ENCODE data around the gene SMPDL3A. TPM values are rescaled to one million over a fixed set of nuclear protein-coding genes. Genes with fewer than 3 reads are reported as not detected.
A peak's percentile ranks its signal among the peaks of the same experiment; 100 is the strongest.

SMPDL3A gene, protein sequence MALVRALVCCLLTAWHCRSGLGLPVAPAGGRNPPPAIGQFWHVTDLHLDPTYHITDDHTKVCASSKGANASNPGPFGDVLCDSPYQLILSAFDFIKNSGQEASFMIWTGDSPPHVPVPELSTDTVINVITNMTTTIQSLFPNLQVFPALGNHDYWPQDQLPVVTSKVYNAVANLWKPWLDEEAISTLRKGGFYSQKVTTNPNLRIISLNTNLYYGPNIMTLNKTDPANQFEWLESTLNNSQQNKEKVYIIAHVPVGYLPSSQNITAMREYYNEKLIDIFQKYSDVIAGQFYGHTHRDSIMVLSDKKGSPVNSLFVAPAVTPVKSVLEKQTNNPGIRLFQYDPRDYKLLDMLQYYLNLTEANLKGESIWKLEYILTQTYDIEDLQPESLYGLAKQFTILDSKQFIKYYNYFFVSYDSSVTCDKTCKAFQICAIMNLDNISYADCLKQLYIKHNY
- total RNA-seq (19.8 and 51.4 TPM in 2 replicates), polyA plus RNA-seq (29.7 and 30.5 TPM in 2 replicates), polyA minus RNA-seq (ENCODE audit: low replicate concordance) (2.9 and 3.6 TPM in 2 replicates)
- polyA plus RNA-seq (2012), result 16.6 and 19.6 TPM in 2 replicates

DNA sequence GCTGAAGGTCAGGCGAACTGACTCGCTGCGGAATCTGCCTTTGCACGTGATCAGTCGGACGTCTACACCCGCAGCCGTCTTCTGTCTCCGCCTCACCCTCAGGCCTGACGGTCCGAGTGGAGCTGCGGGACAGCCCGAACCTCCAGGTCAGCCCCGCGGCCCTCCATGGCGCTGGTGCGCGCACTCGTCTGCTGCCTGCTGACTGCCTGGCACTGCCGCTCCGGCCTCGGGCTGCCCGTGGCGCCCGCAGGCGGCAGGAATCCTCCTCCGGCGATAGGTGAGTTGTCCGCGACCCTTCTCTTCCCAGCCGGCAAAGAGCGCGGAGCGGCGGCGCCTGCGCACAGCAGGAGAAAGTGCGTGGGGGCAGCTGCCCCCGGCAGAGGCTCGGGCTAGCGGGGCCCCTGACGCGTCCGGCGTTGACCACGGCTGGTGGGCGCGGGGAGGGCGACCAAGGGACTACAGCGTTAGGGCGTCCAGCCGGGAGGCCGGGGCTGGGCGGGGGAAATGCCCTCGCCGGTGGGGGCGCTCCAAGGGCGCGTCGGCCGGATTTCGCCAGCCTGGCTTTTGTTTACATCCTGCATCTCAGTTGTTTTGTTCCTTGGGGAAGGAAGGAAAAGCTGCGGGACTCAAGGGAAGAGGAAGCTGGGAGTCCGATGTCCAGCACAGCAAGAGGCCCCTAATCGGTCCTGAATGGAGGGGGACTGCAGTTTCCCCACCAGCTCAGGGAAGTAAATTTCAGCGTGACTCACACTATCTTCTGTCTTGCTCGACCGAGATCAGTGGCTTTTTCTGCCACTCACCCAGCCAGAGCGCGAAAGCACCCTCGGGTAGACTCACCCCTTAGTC lies at the start of gene SMPDL3A:
SMPDL3A (plus strand) TSS at position 77 of the 846 bp plus-strand sequence; CDS start at position 166, 89 bp downstream.
- peaks cover 5% of the 10 kb centered on the region for H3K79me2 ChIP-seq (ENCODE audit: control insufficient read depth, insufficient read depth, low read length)
- peak within 1 kb of the TSS; percentile 93 for H3K9ac ChIP-seq (ENCODE audit: insufficient read depth, low read length)
- H3K36me3 ChIP-seq (ENCODE audit: control insufficient read depth, insufficient read depth, low read length), result no peaks in the 10 kb centered on the region
- H3K4me2 ChIP-seq (ENCODE audit: extremely low read depth, insufficient read depth, low read length), result peak within 1 kb of the TSS; percentile 83
- H2AFZ ChIP-seq (ENCODE audit: low read length), result peak within 1 kb of the TSS; percentile 90
- peak; percentile 63 to 82 for DNase-seq (ENCODE audit: low read depth in 2 of 2)
- TF ChIP-seq, protein P1, sequence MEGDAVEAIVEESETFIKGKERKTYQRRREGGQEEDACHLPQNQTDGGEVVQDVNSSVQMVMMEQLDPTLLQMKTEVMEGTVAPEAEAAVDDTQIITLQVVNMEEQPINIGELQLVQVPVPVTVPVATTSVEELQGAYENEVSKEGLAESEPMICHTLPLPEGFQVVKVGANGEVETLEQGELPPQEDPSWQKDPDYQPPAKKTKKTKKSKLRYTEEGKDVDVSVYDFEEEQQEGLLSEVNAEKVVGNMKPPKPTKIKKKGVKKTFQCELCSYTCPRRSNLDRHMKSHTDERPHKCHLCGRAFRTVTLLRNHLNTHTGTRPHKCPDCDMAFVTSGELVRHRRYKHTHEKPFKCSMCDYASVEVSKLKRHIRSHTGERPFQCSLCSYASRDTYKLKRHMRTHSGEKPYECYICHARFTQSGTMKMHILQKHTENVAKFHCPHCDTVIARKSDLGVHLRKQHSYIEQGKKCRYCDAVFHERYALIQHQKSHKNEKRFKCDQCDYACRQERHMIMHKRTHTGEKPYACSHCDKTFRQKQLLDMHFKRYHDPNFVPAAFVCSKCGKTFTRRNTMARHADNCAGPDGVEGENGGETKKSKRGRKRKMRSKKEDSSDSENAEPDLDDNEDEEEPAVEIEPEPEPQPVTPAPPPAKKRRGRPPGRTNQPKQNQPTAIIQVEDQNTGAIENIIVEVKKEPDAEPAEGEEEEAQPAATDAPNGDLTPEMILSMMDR (conservative IDR thresholded peaks at IDR 0.05 in 1 of 2, IDR thresholded peaks at IDR 0.05 in 1 of 2; ENCODE audit: low read depth in 1 of 2, low read length in 2 of 2), result peak; percentile 18 to 42
- no peak for TF ChIP-seq EZH2 (IDR thresholded peaks at IDR 0.05; ENCODE audit: low read length, missing control alignments)
- H3K27me3 ChIP-seq (ENCODE audit: control insufficient read depth, insufficient read depth, low read length), result no peaks in the 10 kb centered on the region
- H3K4me3 ChIP-seq (replicated peaks in 1 of 4; ENCODE audit: control extremely low read depth in 1 of 4, insufficient read depth in 1 of 4, low read depth in 3 of 4, low read length in 4 of 4), result peak within 1 kb of the TSS; percentile 75 to 92 (median 86)
- H3K27ac ChIP-seq (ENCODE audit: insufficient read depth, low read length), result peak within 1 kb of the TSS; percentile 90
- peaks cover 6% of the 10 kb centered on the region for H3K4me1 ChIP-seq (ENCODE audit: control insufficient read depth, extremely low read depth, insufficient read depth, low read length)
- H3K9me3 ChIP-seq (ENCODE audit: control insufficient read depth, insufficient read depth, low read depth, low read length), result no peaks in the 10 kb centered on the region
- no peaks in the 10 kb centered on the region for H4K20me1 ChIP-seq (ENCODE audit: control insufficient read depth, extremely low read depth, insufficient read depth, low read length)

DNA sequence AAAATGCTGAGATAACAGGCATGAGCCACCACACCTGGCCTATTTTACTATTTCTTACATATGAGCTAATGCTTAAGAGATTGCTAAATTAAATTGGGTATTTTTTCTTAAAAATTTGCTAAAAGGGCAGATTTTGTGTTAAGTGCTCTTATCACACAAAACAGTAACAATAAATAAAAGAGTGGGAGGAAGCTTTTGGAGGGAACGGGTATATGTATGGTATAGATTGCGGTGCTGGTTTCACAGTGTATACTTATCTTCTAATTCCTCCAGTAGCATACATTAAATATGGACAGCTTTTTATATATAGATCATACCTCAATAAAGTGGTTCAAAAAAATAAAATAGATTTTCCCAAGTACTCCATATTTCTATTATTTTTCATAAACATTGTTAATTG lies 49.0 kb upstream of the SMPDL3A start:
- Histone ChIP-seq H3K79me2 (ENCODE audit: control insufficient read depth, insufficient read depth, low read length) (no peaks in the 10 kb centered on the region), H3K27me3 (ENCODE audit: control insufficient read depth, insufficient read depth, low read length) (no peaks in the 10 kb centered on the region), H3K4me3 (replicated peaks in 1 of 4; ENCODE audit: control extremely low read depth in 1 of 4, insufficient read depth in 1 of 4, low read depth in 3 of 4, low read length in 4 of 4) (no peak overlapping the region), H3K4me2 (ENCODE audit: extremely low read depth, insufficient read depth, low read length) (no peak overlapping the region), H3K4me1 (ENCODE audit: control insufficient read depth, extremely low read depth, insufficient read depth, low read length) (no peaks in the 10 kb centered on the region), H4K20me1 (ENCODE audit: control insufficient read depth, extremely low read depth, insufficient read depth, low read length) (no peaks in the 10 kb centered on the region), H3K36me3 (ENCODE audit: control insufficient read depth, insufficient read depth, low read length) (no peaks in the 10 kb centered on the region), H3K27ac (ENCODE audit: insufficient read depth, low read length) (no peak overlapping the region), H3K9me3 (ENCODE audit: control insufficient read depth, insufficient read depth, low read depth, low read length) (no peaks in the 10 kb centered on the region), H2AFZ (ENCODE audit: low read length) (no peak overlapping the region), H3K9ac (ENCODE audit: insufficient read depth, low read length) (no peak overlapping the region)
- DNase-seq (ENCODE audit: low read depth in 2 of 2), result no peak
- TF ChIP-seq EZH2 (IDR thresholded peaks at IDR 0.05; ENCODE audit: low read length, missing control alignments), result no peak
- TF ChIP-seq, protein P1 (conservative IDR thresholded peaks at IDR 0.05 in 1 of 2, IDR thresholded peaks at IDR 0.05 in 1 of 2; ENCODE audit: low read depth in 1 of 2, low read length in 2 of 2), result no peak

DNA sequence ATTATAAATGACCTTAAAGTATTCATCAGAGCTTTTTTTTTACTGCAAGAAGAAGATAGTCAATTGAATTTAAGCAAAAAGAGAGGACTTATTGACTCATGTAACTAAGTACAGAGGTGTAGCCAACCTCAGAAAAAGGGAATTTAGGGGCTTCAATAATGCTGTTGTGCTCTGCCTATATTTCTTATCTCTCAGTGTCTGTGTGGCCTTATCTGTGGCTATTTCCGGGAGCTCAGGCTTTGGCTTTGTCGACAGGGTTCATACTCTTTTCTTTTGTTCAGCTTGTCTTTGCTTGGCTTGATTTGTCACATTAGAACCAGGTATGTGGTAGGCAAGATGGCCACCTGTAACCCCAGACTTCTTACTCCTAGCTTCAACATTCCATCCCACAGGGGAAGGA lies 48.1 kb upstream of the SMPDL3A start:
- Histone ChIP-seq H3K4me3 (replicated peaks in 1 of 4; ENCODE audit: control extremely low read depth in 1 of 4, insufficient read depth in 1 of 4, low read depth in 3 of 4, low read length in 4 of 4) (no peak overlapping the region), H3K4me1 (ENCODE audit: control insufficient read depth, extremely low read depth, insufficient read depth, low read length) (no peaks in the 10 kb centered on the region), H3K36me3 (ENCODE audit: control insufficient read depth, insufficient read depth, low read length) (no peaks in the 10 kb centered on the region), H3K9me3 (ENCODE audit: control insufficient read depth, insufficient read depth, low read depth, low read length) (no peaks in the 10 kb centered on the region), H3K4me2 (ENCODE audit: extremely low read depth, insufficient read depth, low read length) (no peak overlapping the region), H3K9ac (ENCODE audit: insufficient read depth, low read length) (no peak overlapping the region), H4K20me1 (ENCODE audit: control insufficient read depth, extremely low read depth, insufficient read depth, low read length) (no peaks in the 10 kb centered on the region), H3K27me3 (ENCODE audit: control insufficient read depth, insufficient read depth, low read length) (no peaks in the 10 kb centered on the region), H3K27ac (ENCODE audit: insufficient read depth, low read length) (no peak overlapping the region), H3K79me2 (ENCODE audit: control insufficient read depth, insufficient read depth, low read length) (no peaks in the 10 kb centered on the region), H2AFZ (ENCODE audit: low read length) (no peak overlapping the region)
- no peak for DNase-seq (ENCODE audit: low read depth in 2 of 2)
- TF ChIP-seq, protein P1 (conservative IDR thresholded peaks at IDR 0.05 in 1 of 2, IDR thresholded peaks at IDR 0.05 in 1 of 2; ENCODE audit: low read depth in 1 of 2, low read length in 2 of 2), result no peak
